NB4 (cell line): ENCODE results near the gene TYW5.

ENCODE experiments used
- CTCF ChIP-seq: IDR thresholded peaks from one replicate; pipeline ENCODE4 v1.5.1; 2012; ENCODE audit warnings: low read depth, low read length
- MAX ChIP-seq: IDR thresholded peaks from 2 replicates; pipeline ENCODE4 v1.6.1; 2011; ENCODE audit warnings: low read depth, low read length
- POLR2A ChIP-seq: IDR thresholded peaks from 2 replicates; pipeline ENCODE4 v1.6.1; 2011; ENCODE audit warnings: mild to moderate bottlenecking; ENCODE audit not compliant: insufficient read length; ENCODE audit errors: extremely low read depth

GRCh38 chr2:199946196-199946595 is 9.1 kb downstream of the TYW5 start:
- TF ChIP-seq MAX (no peak), CTCF (no peak), POLR2A (no peak)
